Measurements from ENCODE around the gene EPB41.
A peak's percentile ranks its signal among the peaks of the same experiment; 100 is the strongest.

The EPB41 gene

DNA sequence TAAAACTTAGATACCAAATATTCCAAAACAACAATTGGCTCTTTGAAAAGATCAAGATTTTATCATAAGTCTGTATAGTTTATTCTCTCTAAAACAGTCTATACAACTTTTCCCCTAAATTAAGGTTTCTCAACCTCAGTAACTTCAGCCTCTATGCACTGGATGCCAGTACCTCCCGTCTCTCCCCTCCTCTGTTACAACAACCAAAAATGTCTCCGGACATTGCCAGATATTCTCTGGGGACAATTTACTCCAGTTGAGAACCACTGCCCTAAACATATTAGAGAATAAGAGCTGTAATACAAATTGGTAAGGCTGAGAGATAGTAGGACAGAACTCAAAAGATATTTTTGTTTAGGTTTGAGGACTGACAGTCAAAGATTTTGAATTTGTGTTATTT, 137.7 kb downstream of the EPB41 start:
- DNase-seq (ENCODE audit: extremely low read depth, low read depth): no peak
- TF ChIP-seq, protein P1, sequence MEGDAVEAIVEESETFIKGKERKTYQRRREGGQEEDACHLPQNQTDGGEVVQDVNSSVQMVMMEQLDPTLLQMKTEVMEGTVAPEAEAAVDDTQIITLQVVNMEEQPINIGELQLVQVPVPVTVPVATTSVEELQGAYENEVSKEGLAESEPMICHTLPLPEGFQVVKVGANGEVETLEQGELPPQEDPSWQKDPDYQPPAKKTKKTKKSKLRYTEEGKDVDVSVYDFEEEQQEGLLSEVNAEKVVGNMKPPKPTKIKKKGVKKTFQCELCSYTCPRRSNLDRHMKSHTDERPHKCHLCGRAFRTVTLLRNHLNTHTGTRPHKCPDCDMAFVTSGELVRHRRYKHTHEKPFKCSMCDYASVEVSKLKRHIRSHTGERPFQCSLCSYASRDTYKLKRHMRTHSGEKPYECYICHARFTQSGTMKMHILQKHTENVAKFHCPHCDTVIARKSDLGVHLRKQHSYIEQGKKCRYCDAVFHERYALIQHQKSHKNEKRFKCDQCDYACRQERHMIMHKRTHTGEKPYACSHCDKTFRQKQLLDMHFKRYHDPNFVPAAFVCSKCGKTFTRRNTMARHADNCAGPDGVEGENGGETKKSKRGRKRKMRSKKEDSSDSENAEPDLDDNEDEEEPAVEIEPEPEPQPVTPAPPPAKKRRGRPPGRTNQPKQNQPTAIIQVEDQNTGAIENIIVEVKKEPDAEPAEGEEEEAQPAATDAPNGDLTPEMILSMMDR (IDR thresholded peaks at IDR 0.05; ENCODE audit: low read depth, low read length): no peak

DNA sequence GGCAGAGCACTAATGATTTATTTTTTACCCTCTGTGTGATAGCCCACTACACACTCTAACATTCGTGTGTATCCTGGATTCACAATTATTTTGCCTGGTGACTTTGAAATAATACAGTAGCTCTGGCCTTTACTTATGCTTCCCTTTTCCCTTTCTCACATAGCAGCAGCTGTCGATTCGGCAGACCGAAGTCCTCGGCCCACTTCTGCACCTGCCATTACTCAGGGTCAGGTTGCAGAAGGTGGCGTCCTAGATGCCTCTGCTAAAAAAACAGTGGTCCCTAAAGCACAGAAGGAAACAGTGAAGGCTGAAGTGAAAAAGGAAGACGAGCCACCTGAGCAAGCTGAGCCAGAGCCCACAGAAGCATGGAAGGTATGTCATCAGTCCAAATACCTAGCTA, 138.6 kb downstream of the EPB41 start:
- TF ChIP-seq, protein P1 (IDR thresholded peaks at IDR 0.05; ENCODE audit: low read depth, low read length): no peak
- DNase-seq (ENCODE audit: extremely low read depth, low read depth): no peak

DNA sequence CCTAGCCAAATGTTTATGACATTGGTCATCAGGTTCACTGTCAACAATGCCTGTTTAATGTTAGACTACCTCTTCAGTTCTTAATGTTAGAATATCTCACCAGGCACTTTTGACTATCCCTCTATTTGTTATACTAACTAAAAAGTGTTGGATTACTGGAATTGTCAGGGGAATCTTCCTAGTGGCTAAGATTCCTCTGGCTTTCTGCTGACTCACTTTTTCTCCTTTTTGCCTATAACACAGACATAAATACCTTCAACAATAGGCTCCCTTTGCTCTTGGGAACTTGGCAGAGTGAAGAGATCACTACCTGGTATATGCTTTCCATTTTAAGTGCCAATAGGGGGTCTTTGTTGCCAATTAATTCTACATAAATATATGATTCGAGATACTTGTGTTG, 140.8 kb downstream of the EPB41 start:
- TF ChIP-seq, protein P1 (IDR thresholded peaks at IDR 0.05; ENCODE audit: low read depth, low read length): no peak
- no peak for DNase-seq (ENCODE audit: extremely low read depth, low read depth)

DNA sequence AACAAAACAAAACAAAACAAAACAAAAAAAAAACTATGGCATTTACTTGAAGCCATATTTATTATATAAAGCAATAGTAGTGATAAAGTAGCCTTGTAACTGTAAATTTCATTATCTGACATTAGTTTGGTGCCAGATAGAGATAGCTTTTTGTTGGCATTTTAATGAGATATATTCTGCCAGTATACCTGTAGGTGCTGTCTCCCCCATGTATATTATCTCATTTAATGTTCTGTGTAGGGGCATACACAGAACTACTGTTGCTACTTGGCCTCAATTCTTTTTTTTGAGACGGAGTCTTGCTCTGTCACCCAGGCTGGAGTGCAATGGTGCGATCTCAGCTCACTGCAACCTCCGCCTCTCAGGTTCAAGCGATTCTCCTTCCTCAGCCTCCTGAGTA, 141.9 kb downstream of the EPB41 start:
- TF ChIP-seq, protein P1 (IDR thresholded peaks at IDR 0.05; ENCODE audit: low read depth, low read length): no peak

DNA sequence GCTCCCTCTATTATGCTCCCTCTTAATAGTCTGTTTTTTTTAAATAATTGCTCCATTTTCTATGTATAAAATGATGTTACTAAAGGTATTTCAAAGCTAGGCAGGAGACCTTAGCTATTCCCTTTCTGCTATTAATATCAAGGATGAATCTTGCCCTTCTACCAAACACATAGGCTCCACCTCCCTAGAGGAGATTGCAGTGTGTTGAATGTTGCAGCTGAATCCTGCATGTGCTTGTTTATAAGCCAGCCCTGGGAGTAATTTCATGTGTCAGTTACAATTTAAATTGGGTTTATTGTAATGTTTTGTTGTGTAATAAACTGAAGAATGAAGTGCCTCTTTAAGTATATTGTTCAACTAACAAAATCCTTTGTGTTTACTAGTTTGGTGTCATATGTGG, 143.3 kb downstream of the EPB41 start:
- TF ChIP-seq, protein P1 (IDR thresholded peaks at IDR 0.05; ENCODE audit: low read depth, low read length): no peak
- peak; percentile 47 for DNase-seq (ENCODE audit: extremely low read depth, low read depth)

More for the DNA sequence above, 141.9 kb downstream of the EPB41 start:
- DNase-seq (ENCODE audit: extremely low read depth, low read depth): no peak

DNA sequence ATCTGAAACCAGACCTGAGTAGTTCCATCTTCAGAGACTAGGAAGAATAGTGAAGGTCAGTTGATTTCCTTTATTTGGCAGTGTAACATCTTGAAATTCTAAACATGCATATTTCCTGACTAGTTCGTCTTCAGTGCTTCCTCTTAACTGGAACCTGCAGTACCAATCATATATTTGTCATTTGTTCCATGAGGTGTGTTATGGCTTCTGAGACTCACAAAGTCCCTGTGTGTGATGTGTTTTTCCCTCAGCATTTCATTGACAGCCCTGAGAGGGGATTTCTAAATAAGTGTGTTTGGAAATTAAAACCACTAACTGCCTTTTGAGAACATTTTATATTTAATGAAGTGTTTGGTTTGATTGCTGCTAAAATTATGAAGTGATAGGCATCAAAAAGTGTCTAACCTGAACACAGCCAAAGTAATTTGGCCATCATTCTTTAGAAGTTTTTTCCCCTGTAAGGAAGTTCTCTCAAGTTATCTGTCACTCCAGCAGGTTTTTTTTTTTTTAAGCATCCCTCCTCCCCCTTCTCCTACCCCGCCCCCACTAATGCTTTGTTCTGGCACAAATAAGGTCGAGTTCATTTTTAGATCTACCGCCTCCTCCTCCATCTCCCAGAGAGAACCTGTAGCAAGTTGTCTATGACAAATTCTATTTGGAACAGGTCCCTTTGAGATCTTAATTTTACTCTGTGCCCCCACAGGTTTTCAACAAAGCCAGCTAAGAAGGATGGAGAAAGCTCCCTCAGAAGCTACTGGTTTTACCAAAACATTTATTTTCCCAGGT, 148.0 kb downstream of the EPB41 start:
- TF ChIP-seq, protein P1 (IDR thresholded peaks at IDR 0.05; ENCODE audit: low read depth, low read length): no peak
- no peak for DNase-seq (ENCODE audit: extremely low read depth, low read depth)

DNA sequence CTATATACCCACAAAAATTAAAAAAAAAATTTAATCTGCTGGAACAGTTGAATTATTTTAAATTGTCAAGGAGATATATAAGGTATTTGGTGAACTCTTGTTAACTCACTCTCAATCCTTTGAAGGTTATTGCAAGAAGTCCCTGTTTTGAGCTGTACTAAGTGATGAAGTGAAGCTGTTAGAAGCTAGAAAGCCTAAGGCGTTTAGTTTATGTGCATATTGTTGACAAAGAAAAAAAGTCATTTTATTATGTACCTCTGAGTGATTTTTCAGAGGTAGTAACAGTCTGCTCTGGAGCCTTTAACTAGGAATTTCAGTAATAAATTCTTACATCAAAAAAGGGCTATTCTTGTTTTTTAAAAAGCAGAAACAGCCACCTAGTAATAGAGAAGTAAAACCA, 149.7 kb downstream of the EPB41 start:
- no peak for DNase-seq (ENCODE audit: extremely low read depth, low read depth)
- TF ChIP-seq, protein P1 (IDR thresholded peaks at IDR 0.05; ENCODE audit: low read depth, low read length): no peak

Data from AG09319 (cell line).